AG04450 (cell line): ENCODE measurements around the gene FBXO24. TPM values are rescaled to one million over a fixed set of nuclear protein-coding genes. Genes with fewer than 3 reads are reported as not detected.
A peak's percentile ranks its signal among the peaks of the same experiment; 100 is the strongest.

Source experiments
- CTCF ChIA-PET: fragments of 300-600, 350-600 bp; formaldehyde crosslinking; extraction: SDS; loops from one replicate; lab custom pipeline; 2022; ENCODE audit warnings: antibody characterized with exemption, inconsistent platforms; lab: Charles Lee
- POLR2A ChIA-PET: fragments of 350-600 bp; formaldehyde crosslinking; extraction: SDS; loops from one replicate; lab custom pipeline; 2021; ENCODE audit warnings: antibody characterized with exemption, inconsistent platforms; lab: Yijun Ruan, JAX
- DNase-seq: peaks from one replicate; pipeline ENCODE4 v3.0.0-alpha.2; 2011; ENCODE audit warnings: low read depth, low spot score
- H3K27ac ChIP-seq: one replicate; pipeline ENCODE4 v1.5.1; 2012; ENCODE audit warnings: low read depth, low read length, control low read depth
- H3K27me3 ChIP-seq: one replicate; pipeline ENCODE4 v1.6.0; 2012; ENCODE audit warnings: low read length; ENCODE audit not compliant: control insufficient read depth, insufficient read depth
- H3K4me3 ChIP-seq: 2 replicates; pipeline ENCODE4 v1.5.1; 2011; ENCODE audit warnings: mild to moderate bottlenecking, low read depth, low read length, control low read depth
- H3K9me3 ChIP-seq: 2 replicates; pipeline ENCODE4 v1.5.1; 2012; ENCODE audit warnings: low read length; ENCODE audit not compliant: control insufficient read depth, insufficient read depth
- polyA plus RNA-seq: library from polyadenylated mRNA; depleted of rRNA; stranded (reverse); fragments of >200 nt; gene quantifications from 2 replicates; pipeline ENCODE4 v1.2.3, GENCODE V29; 2011
- TF ChIP-seq, protein P1 (sequence below): IDR thresholded peaks from 2 replicates; pipeline ENCODE4 v1.5.1; 2011; ENCODE audit warnings: low read depth, low read length, control low read depth, inconsistent platforms

The FBXO24 gene
- polyA plus RNA-seq, 1 experiment, result 0.29 TPM

DNA sequence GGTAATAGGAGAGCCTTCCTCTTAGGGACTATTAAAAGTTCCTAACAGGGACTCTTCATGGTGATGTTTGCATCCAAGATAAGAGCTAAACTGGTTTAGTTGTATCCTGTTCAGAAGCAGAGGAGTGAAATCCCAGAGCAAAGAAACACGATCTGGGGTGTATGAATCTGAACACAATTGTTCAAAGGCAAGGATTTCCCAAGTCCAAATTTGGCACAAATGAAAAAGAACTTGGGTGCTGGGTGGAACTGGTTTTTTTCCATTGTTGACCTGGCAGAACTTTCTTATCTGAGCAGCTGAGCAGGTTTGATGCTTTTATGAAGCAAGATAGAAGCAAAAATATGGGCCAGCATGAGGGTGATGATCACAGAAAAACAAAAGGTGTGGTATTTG, 41.2 kb upstream of the FBXO24 start:
- no peak for DNase-seq
- TF ChIP-seq, protein P1, sequence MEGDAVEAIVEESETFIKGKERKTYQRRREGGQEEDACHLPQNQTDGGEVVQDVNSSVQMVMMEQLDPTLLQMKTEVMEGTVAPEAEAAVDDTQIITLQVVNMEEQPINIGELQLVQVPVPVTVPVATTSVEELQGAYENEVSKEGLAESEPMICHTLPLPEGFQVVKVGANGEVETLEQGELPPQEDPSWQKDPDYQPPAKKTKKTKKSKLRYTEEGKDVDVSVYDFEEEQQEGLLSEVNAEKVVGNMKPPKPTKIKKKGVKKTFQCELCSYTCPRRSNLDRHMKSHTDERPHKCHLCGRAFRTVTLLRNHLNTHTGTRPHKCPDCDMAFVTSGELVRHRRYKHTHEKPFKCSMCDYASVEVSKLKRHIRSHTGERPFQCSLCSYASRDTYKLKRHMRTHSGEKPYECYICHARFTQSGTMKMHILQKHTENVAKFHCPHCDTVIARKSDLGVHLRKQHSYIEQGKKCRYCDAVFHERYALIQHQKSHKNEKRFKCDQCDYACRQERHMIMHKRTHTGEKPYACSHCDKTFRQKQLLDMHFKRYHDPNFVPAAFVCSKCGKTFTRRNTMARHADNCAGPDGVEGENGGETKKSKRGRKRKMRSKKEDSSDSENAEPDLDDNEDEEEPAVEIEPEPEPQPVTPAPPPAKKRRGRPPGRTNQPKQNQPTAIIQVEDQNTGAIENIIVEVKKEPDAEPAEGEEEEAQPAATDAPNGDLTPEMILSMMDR, result no peak
- H3K27me3 ChIP-seq, result no peaks in the 10 kb centered on the region
- ChIA-PET CTCF (interaction anchor here (0.6 to 7.7 kb wide), 7 partner anchors 15 to 119 kb away, joined by 3 to 72 read pairs (median 4); no protein-coding TSS in a partner anchor), POLR2A (interaction anchor here (0.5 to 0.6 kb wide), 2 partner anchors 17 to 155 kb away, joined by 7 read pairs; no protein-coding TSS in a partner anchor)
- H3K9me3 ChIP-seq, result no peaks in the 10 kb centered on the region
- H3K27ac ChIP-seq, result peak overlapping the region; percentile 81
- H3K4me3 ChIP-seq, result no peak overlapping the region

DNA sequence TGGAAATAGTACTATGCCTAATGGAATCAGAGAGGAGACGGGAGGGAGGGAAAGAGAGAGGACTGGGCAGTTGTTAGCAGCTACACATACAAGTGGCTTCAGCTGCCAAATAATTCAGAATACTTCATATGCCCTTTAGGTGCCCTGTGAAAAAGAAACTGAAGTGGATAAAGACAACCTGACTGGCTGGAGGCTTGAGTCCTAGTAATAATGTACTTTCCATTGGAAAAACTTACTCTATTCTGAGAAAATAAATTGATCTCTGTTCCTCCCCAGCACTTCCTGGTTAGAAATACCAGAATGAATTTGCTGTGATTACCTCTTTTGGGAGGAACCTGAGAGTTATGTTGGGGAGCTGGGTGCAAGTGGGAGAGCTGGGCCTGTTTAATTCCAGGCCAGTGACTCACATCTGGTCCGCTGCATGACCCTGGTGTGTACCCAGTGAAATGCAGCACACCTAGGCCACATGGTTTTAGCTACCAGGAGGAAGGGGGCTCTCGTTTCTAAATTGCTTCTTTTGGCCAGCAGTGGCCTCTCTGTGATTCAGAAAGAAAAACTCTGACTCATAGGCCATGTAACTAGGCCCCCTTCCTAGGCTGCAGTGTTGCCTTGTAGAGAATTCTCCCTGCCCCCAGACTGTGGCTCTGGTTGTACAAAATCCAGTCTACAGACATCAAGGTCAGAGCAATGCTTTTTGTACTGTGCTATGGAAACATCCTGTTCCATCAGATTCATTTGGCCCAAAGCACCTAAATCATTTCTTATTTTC, 40.6 kb upstream of the FBXO24 start:
- Histone ChIP-seq H3K9me3 (no peaks in the 10 kb centered on the region), H3K27ac (peak overlapping the region; percentile 81), H3K4me3 (no peak overlapping the region), H3K27me3 (no peaks in the 10 kb centered on the region)
- DNase-seq, result peak; percentile 53
- TF ChIP-seq, protein P1, result peak; percentile 29; the same call in 1 of the 2 replicates
- POLR2A ChIA-PET, result interaction anchor here (0.5 to 0.7 kb wide), 3 partner anchors 17 to 155 kb away, joined by 5 to 7 read pairs (median 7); partner anchors contain the start of genes FBXO24 and LRCH4
- CTCF ChIA-PET, result interaction anchor here (0.6 to 7.7 kb wide), 6 partner anchors 15 to 80 kb away, joined by 3 to 72 read pairs (median 6); no protein-coding TSS in a partner anchor

DNA sequence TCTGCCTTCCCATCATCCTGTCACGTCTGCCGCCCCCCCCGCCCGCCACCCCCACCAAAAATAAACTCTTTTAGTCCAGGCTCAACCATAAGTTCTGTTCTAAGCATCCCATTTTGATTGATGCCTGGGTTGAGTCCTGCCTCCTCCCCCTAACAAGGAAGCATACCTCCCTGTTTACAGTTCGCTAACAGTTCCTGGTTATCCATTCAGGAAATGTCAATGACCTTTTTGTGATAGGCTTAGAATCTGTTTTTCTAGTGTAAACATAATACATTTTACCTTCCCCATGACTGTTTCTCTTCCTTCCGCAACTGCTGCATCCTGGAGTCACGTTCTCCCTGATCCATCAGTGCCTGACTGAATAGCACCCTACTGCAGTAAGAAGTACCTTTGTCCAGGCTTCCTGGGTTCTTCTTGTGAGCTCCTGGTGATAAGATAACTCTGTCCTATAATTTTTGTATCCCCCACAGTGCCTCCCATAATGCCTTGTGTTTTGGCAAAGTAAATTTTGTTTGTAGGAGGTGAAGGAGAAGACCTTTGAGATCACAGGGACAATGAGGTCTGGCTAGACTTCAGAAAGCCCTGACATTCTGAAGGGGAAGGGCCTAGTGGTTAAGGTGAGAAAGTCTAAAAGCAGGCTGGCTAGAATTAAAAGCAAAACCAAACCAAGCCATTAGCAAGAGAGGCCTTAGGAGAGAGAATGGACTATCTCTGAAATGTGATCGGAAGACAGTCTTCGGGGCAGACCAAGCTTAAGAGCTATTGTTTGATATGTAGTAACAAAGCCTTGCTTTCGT, 39.8 kb upstream of the FBXO24 start:
- ChIA-PET POLR2A (interaction anchor here (0.7 kb wide), 1 partner anchor 40 kb away, joined by 5 read pairs; the partner anchor contains the start of genes FBXO24 and LRCH4), CTCF (interaction anchor here (0.5 to 7.7 kb wide), 9 partner anchors 14 to 86 kb away, joined by 3 to 72 read pairs (median 8); no protein-coding TSS in a partner anchor)
- Histone ChIP-seq H3K27ac (peak overlapping the region; percentile 81), H3K27me3 (no peaks in the 10 kb centered on the region), H3K4me3 (no peak overlapping the region), H3K9me3 (no peaks in the 10 kb centered on the region)
- TF ChIP-seq, protein P1, result no peak
- no peak for DNase-seq

DNA sequence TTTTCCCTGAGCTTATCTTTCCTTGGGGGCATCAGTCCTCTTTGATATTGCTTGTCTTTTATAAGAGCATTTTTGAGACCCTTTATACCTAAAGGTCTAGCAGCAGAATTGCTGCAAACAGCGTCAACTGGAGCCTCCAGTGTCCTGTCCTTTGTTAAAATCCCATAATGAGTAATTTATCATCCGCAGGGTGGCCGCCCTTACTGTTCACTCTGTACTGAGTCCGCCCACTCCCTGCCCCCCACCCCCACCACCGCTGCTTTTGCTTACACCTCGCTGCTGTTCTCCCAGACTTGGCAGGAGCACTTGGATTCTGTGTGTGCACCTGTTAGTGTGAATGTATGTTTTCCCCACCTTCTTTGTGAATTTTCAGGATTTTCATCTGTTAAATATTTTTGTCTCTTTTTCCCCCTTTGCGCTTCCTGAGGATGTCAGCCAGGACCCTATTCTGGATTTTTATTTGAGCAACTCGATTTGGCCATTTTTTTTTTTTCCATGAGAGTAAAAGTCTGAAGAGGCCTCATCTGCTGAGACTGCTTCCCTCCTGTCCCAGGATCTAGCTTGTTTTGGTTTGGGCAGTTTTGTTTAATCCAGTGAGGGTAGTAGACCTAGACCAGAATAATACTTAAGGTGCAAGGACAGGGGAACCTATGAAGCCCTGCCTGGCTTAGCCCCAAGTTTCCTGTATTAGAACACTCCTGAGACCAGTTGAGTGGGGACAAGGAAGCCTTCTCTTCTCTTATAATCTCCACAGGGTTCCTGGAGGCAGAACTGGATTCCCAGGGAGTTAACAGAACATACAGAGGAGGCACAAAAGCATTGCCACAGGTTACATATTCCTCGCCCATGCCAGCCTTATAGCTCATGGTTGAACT, 39.0 kb upstream of the FBXO24 start:
- POLR2A ChIA-PET, result no interaction called here
- TF ChIP-seq, protein P1, result no peak
- CTCF ChIA-PET, result interaction anchor here (0.5 to 7.7 kb wide), 7 partner anchors 13 to 85 kb away, joined by 3 to 72 read pairs (median 8); no protein-coding TSS in a partner anchor
- no peak overlapping the region for H3K4me3 ChIP-seq
- H3K27ac ChIP-seq, result peak overlapping the region; percentile 81
- DNase-seq, result no peak
- no peaks in the 10 kb centered on the region for H3K27me3 ChIP-seq
- H3K9me3 ChIP-seq, result no peaks in the 10 kb centered on the region
